GM23248 (cell line): Measurements from ENCODE around the gene STK31.

ENCODE experiments used
- EZH2 ChIP-seq: fragments of 200-600 bp; sonication (generic); IDR thresholded peaks from 2 replicates; pipeline ENCODE4 v1.6.1; 2018; ENCODE audit warnings: antibody characterized with exemption, mild to moderate bottlenecking; ENCODE audit not compliant: insufficient read depth, poor library complexity, severe bottlenecking
- EZH2phosphoT487 ChIP-seq: fragments of 200-600 bp; sonication (generic); IDR thresholded peaks from 2 replicates; pipeline ENCODE4 v1.6.1; 2018; ENCODE audit warnings: antibody characterized with exemption, moderate library complexity, mild to moderate bottlenecking, low read depth; ENCODE audit not compliant: insufficient read depth

DNA sequence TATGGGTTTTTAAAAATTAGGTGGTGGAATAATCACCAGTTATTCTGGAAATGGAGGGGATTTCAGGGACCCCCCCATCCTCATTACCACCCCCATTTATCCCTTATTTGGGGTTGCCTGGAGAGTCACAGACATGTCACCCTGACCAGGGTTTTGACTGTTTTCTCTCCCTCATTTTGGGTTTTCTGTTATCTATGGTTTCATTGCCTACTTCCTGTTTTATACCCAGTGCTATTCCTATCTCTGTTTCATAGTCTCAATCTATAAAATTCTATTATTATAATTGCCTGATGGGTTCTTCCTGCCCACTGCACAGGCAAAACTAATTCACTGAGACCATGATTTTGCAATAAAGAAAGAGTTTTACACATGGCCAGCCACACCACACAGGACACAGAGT, 45.9 kb upstream of the STK31 start:
- TF ChIP-seq EZH2 (no peak), EZH2phosphoT487 (no peak)
